WERI-Rb-1 (cell line): ENCODE results near the gene CPEB1.

ENCODE experiments used
- DNase-seq: peaks from one replicate; pipeline ENCODE4 v3.0.0-alpha.2; 2020
- H3K27ac ChIP-seq: fragments of 250-450 bp; sonication (Bioruptor Pico); 2 replicates; pipeline ENCODE4 v1.5.1; 2020; ENCODE audit warnings: mild to moderate bottlenecking, moderate library complexity
- H3K27me3 ChIP-seq: fragments of 250-450 bp; sonication (Bioruptor Pico); 2 replicates; pipeline ENCODE4 v1.5.1; 2021; ENCODE audit warnings: mild to moderate bottlenecking, low read depth, moderate library complexity; ENCODE audit not compliant: insufficient read depth, severe bottlenecking
- H3K36me3 ChIP-seq: fragments of 250-450 bp; sonication (Bioruptor Pico); 2 replicates; pipeline ENCODE4 v1.5.1; 2020; ENCODE audit warnings: mild to moderate bottlenecking, moderate library complexity
- H3K4me3 ChIP-seq: 2 replicates; pipeline ENCODE4 v1.5.1; 2011; ENCODE audit warnings: low read depth, mild to moderate bottlenecking, control low read depth, low read length
- H3K9me3 ChIP-seq: fragments of 250-450 bp; sonication (Bioruptor Pico); 2 replicates; pipeline ENCODE4 v1.5.1; 2021; ENCODE audit warnings: mild to moderate bottlenecking, moderate library complexity; ENCODE audit not compliant: severe bottlenecking
- TF ChIP-seq, protein P1 (sequence below): IDR thresholded peaks from 2 replicates; pipeline ENCODE4 v1.5.1; 2011; ENCODE audit warnings: low read depth, mild to moderate bottlenecking, control low read depth, inconsistent platforms, low read length

CPEB1 gene

DNA sequence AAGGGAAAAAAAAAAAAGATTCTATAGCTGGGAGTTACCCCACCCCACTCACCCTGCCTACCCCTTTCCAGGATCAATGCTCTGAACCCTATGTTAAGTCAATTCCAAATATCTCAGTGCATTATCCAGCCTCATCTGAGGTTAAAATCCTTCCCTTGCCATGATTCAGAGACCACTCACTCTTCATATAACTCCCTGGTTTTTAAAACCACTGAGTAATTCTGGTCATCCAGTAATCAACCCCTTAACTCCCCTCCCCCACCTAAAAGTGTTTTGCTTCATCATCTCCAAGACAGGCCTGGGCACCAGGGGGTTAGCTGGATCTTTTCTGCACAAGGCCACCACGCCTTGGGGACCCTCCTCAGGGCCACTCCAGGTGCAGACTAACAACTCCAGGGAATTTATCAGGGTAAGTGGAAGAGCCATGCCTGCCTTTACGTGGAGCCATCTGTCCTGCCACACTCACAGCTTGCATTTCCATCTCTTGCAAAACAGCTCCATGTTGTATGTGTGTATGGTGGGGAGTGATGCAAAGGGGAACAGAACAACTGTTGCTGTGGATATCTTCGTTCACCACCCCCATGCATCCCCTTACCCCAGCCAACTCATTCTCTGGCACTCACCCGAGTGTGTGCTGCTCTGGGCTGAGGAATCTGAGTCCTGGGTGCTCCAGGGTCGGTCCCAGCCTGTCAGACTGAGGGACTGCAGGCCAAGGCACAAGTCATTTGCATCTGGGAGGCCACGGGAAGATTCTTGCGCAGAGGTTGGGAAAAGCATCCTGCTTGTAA, 76.2 kb downstream of the CPEB1 start:
- peak; percentile 17 for DNase-seq
- Histone ChIP-seq H3K36me3 (peaks cover 7% of the 10 kb centered on the region), H3K27ac (peak overlapping the region; percentile 17; the same call in 1 of the 2 replicates), H3K9me3 (no peaks in the 10 kb centered on the region), H3K4me3 (peak overlapping the region; percentile 25), H3K27me3 (no peaks in the 10 kb centered on the region)
- TF ChIP-seq, protein P1, sequence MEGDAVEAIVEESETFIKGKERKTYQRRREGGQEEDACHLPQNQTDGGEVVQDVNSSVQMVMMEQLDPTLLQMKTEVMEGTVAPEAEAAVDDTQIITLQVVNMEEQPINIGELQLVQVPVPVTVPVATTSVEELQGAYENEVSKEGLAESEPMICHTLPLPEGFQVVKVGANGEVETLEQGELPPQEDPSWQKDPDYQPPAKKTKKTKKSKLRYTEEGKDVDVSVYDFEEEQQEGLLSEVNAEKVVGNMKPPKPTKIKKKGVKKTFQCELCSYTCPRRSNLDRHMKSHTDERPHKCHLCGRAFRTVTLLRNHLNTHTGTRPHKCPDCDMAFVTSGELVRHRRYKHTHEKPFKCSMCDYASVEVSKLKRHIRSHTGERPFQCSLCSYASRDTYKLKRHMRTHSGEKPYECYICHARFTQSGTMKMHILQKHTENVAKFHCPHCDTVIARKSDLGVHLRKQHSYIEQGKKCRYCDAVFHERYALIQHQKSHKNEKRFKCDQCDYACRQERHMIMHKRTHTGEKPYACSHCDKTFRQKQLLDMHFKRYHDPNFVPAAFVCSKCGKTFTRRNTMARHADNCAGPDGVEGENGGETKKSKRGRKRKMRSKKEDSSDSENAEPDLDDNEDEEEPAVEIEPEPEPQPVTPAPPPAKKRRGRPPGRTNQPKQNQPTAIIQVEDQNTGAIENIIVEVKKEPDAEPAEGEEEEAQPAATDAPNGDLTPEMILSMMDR = no peak

DNA sequence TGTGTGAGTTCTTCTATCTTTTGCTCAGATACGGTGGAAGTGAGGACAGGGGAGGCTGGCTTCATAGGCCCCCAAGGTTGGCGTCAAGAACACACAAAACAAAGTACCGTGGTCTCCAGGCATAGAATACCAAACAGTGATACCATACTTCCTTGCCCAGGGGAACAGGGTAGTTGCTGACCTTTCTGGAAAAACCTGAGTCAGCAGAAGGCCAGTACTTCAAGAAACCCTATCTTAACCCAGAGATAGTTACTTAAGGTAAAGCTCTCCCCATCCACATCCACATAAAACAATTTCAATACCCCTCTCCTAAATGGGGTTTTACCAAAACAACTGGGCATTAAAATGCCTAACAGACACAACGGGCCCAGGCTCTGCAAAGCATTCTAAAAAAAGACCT, 77.3 kb downstream of the CPEB1 start:
- no peaks in the 10 kb centered on the region for H3K27me3 ChIP-seq
- H3K27ac ChIP-seq = no peak overlapping the region
- TF ChIP-seq, protein P1 = no peak
- H3K9me3 ChIP-seq = no peaks in the 10 kb centered on the region
- H3K36me3 ChIP-seq = peaks cover 7% of the 10 kb centered on the region
- DNase-seq = no peak
- H3K4me3 ChIP-seq = no peak overlapping the region

DNA sequence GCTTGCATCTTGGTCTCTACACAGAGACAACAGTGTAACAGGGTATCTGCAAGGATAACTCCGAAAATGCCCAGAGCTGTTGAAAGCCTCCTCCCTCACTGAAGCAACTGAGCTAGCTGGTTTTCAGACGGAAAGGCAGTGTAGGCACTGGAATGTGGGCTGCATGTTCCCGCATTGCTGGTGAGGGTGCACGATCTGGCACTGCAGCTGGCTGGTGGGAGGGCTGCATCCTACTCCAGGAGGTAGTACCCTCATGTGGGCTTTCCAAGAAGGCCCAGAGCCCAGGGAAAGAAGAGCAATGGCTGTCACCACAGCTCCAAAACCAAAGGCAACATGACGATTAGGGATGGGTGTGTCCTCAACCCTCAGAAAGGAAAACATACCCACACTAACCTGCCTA, 78.2 kb downstream of the CPEB1 start:
- no peaks in the 10 kb centered on the region for H3K9me3 ChIP-seq
- H3K36me3 ChIP-seq = peaks cover 7% of the 10 kb centered on the region
- TF ChIP-seq, protein P1 = no peak
- no peak for DNase-seq
- H3K4me3 ChIP-seq = no peak overlapping the region
- H3K27ac ChIP-seq = no peak overlapping the region
- no peaks in the 10 kb centered on the region for H3K27me3 ChIP-seq

DNA sequence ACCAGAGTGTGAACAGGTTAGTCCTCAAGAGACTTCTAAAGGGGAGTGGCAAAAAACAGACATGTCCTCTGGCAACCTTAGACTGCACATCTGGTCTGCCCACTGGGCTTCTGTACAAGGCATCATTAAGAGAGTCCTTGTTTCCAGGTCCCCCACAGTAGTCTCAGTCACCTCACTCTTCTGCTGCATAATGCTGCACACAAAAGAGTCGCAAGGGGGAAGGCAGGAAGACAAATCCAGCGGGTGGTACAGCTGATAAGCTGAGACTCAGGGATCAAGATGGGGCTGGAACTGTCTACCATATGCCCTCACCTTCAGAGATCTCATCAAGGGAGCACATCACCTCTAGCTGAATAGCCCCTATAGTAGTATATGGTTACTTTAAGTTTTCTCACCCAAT, 79.5 kb downstream of the CPEB1 start:
- TF ChIP-seq, protein P1 = no peak
- no peaks in the 10 kb centered on the region for H3K27me3 ChIP-seq
- no peak for DNase-seq
- H3K36me3 ChIP-seq = peaks cover 7% of the 10 kb centered on the region
- no peak overlapping the region for H3K4me3 ChIP-seq
- no peaks in the 10 kb centered on the region for H3K9me3 ChIP-seq
- H3K27ac ChIP-seq = no peak overlapping the region

DNA sequence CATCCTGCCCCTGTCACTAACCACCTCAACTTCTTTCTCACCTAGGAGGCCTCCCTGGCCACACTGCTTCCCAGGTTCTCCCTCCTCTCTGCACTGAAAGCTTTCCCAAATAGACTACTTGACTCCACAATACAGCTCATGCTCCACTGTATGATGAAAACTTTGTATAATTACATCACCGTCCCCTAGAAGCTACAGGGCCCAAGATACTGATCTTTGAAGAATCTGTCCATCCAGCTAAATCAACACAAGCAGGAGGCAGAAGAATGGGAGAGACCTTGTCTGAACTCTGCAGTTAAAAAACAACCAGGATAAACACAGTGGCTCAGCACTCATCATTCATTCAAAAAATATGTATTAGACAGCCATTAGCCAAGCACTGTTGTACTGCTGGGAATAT, 80.5 kb downstream of the CPEB1 start:
- no peaks in the 10 kb centered on the region for H3K9me3 ChIP-seq
- no peaks in the 10 kb centered on the region for H3K27me3 ChIP-seq
- no peak overlapping the region for H3K27ac ChIP-seq
- no peak overlapping the region for H3K4me3 ChIP-seq
- peaks cover 7% of the 10 kb centered on the region for H3K36me3 ChIP-seq
- TF ChIP-seq, protein P1 = no peak
- DNase-seq = no peak

DNA sequence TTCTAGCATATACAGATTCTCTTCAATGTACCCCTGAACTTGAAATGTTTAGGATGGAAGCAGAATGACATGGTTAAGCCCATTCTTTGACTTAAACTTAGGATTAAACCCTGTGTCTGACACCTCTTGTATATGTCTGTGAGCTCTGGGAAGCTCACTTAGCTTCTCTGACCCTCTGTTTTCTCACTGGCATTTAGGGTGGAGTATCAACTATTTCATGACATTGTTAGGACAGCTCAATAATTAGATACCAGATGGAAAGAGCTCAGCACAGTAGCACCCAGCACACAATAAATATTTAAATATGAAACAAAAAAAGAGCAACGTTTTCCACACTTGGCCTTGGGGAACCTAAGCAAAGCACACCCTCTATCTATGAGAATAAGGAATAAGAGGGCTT, 88.7 kb downstream of the CPEB1 start:
- TF ChIP-seq, protein P1 = no peak
- Histone ChIP-seq H3K36me3 (peaks cover 3% of the 10 kb centered on the region; the same call in 1 of the 2 replicates), H3K27me3 (no peaks in the 10 kb centered on the region), H3K27ac (no peak overlapping the region), H3K9me3 (no peaks in the 10 kb centered on the region), H3K4me3 (no peak overlapping the region)
- DNase-seq = no peak
